ACC112 (cell line): ENCODE measurements around the gene BTBD9.

Source experiments
- H2AFZ ChIP-seq: fragments of 200-600 bp; sonication (generic); one replicate; pipeline ENCODE4 v1.6.0; 2017; ENCODE audit warnings: antibody characterized with exemption, low read length; ENCODE audit not compliant: unreplicated experiment
- H3K27ac ChIP-seq: fragments of 200-600 bp; sonication (generic); 2 replicates; pipeline ENCODE4 v1.5.1; 2014; ENCODE audit warnings: low read depth, mild to moderate bottlenecking, antibody characterized with exemption, low read length, moderate library complexity
- H3K27me3 ChIP-seq: fragments of 200-600 bp; sonication (generic); 2 replicates; pipeline ENCODE4 v1.6.1; 2014; ENCODE audit warnings: mild to moderate bottlenecking, antibody characterized with exemption, low read length, moderate library complexity, mixed read lengths; ENCODE audit not compliant: insufficient read depth
- H3K36me3 ChIP-seq: fragments of 200-600 bp; sonication (generic); 2 replicates; pipeline ENCODE4 v1.6.1; 2016; ENCODE audit warnings: mild to moderate bottlenecking, antibody characterized with exemption, low read length, moderate library complexity, mixed read lengths; ENCODE audit not compliant: insufficient read depth
- H3K4me1 ChIP-seq: fragments of 200-600 bp; sonication (generic); one replicate; pipeline ENCODE4 v1.6.1; 2016; ENCODE audit warnings: low read length, mixed read lengths; ENCODE audit not compliant: insufficient read depth, unreplicated experiment, control insufficient read depth
- H3K4me3 ChIP-seq: fragments of 200-600 bp; sonication (generic); 2 replicates; pipeline ENCODE4 v1.5.1; 2014; ENCODE audit warnings: mild to moderate bottlenecking, low read depth, low read length
- H3K79me2 ChIP-seq: fragments of 200-600 bp; sonication (generic); one replicate; pipeline ENCODE4 v1.6.0; 2016; ENCODE audit warnings: low read length; ENCODE audit not compliant: control insufficient read depth, unreplicated experiment, insufficient read depth

Gene BTBD9

DNA sequence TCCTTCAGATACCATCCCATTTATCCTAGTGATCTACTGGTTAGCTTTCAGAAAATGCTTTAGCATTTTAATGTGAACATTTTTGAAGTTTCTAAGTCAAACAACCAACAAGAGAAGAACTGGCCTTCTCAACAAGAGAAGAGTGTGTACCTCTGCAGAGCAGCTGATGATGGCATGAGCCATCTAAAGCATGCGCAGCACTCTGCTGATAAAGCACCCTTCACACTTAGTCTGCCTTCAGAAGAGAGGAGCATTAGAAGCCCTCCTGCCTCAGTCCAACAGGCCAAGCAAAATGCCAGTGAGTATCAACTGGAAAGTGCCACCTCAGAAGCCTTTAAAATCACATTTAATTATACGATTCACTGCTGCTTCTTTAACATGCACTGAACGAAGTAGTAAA, 169.2 kb downstream of the BTBD9 start:
- Histone ChIP-seq H3K36me3 (no peaks in the 10 kb centered on the region), H3K27ac (no peak overlapping the region), H3K27me3 (no peaks in the 10 kb centered on the region), H2AFZ (no peak overlapping the region), H3K4me3 (no peak overlapping the region), H3K4me1 (no peaks in the 10 kb centered on the region), H3K79me2 (no peaks in the 10 kb centered on the region)

DNA sequence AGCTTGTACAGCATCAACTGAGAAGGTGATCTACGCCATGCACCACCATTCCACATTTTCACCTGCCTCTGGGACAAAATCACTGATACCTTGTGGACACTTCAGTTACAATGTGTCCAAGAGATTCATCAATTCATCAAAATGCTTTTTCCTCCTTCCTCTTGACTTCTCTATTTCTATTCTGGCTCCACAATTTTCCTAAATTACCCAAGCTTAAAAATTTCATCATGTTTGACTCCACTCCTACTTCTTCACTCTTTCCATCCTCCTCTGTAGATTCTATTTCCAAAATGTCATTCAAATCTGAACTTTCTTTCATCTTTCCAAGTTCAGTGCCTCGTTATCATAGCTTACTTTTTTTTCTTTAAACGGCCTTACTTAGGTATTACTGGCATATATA, 172.2 kb downstream of the BTBD9 start:
- H3K36me3 ChIP-seq, result no peaks in the 10 kb centered on the region

DNA sequence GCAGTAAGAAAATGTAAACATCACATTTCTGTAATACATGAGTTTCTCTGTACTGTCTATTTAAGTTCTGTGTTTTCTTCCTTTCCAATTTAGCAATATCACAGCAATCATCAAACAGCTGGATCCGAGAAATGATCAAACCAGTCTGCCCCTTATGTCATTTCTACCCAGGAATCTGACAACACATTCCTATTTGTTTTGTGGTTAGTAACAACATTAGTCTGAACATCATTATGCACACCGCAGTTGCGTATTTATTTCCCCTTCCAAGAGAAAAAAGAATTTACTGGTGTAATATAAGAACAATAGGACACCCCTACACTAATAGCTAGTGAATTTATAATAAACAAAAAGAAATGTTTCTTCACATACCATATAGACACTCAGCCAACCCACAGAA, 179.5 kb downstream of the BTBD9 start:
- no peak overlapping the region for H3K27ac ChIP-seq
- H3K36me3 ChIP-seq, result no peaks in the 10 kb centered on the region
- no peak overlapping the region for H2AFZ ChIP-seq
- no peaks in the 10 kb centered on the region for H3K79me2 ChIP-seq
- no peaks in the 10 kb centered on the region for H3K4me1 ChIP-seq
- no peak overlapping the region for H3K4me3 ChIP-seq
- no peaks in the 10 kb centered on the region for H3K27me3 ChIP-seq

More for the DNA sequence above, 172.2 kb downstream of the BTBD9 start:
- H3K4me1 ChIP-seq, result no peaks in the 10 kb centered on the region
- H2AFZ ChIP-seq, result no peak overlapping the region
- H3K79me2 ChIP-seq, result no peaks in the 10 kb centered on the region
- H3K4me3 ChIP-seq, result no peak overlapping the region
- no peak overlapping the region for H3K27ac ChIP-seq
- H3K27me3 ChIP-seq, result no peaks in the 10 kb centered on the region

DNA sequence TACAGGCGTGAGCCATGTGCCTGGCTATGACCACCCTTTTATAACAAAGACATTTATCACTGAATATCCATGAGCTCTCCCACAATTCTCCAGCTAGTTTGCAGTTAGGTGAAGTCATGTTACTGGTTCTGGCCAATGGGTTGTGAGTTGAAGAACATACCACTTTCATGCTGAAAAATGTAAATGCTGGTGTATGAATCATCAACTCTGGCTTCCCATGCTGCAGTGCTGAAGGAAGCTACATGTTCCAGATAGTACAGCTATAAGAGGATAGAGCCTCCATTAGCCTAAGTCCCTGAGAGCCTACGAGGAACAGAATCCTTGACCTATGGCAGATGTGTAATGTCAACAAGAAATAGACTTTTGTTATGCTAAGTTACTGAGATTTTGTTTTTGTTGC, 180.4 kb downstream of the BTBD9 start:
- no peak overlapping the region for H3K27ac ChIP-seq
- H3K36me3 ChIP-seq, result no peaks in the 10 kb centered on the region
- no peak overlapping the region for H2AFZ ChIP-seq
- H3K79me2 ChIP-seq, result no peaks in the 10 kb centered on the region
- H3K4me1 ChIP-seq, result no peaks in the 10 kb centered on the region
- H3K27me3 ChIP-seq, result no peaks in the 10 kb centered on the region
- H3K4me3 ChIP-seq, result no peak overlapping the region

DNA sequence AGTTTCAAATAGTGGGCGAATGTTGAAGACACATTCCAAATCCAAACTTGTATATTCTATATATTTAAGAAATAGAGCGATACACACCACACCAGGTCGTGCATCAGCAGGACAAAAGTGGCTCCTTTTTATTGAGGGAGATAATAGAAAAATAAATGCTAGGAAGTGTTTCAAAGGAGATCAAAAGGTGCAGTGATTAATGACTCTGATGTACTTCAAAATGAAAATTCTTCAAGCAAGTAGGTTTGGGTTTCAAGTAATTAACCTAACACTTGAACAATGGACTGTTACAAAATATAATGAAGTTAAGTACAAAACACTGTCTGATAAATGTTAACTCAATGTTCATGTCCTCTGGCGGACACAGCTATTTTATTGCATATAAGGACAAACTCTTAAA, 185.9 kb downstream of the BTBD9 start:
- H2AFZ ChIP-seq, result no peak overlapping the region
- no peak overlapping the region for H3K27ac ChIP-seq
- no peaks in the 10 kb centered on the region for H3K79me2 ChIP-seq
- no peak overlapping the region for H3K4me3 ChIP-seq
- H3K36me3 ChIP-seq, result no peaks in the 10 kb centered on the region
- H3K4me1 ChIP-seq, result no peaks in the 10 kb centered on the region
- no peaks in the 10 kb centered on the region for H3K27me3 ChIP-seq

DNA sequence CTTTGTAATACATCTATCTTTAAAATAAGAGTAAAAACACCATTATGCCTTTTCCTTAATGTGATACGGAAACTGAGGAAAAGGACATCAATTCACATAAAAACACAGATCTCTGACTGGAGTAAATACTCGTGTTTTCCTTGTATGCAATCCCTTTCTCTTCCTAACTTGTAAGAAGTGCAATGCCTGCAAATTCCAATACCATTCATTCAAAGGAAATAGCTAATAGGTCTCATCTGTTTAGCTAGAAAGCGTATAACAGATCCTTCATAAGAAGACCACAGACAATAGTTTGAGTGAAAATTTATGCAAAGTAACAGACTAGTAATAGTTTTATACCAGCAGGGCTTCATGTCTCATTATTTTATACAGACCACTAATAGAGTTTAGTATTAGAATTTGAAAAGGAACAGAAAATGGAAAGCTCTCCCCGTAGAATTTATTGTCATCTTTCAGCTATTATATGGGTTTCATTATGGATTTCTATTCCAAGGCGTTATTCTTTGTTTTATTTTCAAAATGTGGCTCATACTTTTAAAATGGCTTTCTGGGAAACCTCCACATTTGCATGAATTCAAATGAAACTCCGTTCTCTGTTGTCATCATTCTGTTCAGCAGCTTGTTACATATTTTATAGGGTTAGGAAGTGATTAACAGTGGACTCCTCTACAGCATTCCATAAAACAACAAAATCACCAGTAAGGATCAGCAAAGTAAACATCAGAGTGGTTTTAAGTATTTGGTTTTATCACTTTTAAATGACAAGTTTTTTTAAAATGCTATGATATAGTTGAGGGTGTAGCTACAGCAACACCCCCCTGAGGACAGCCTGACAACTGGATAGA, 186.7 kb downstream of the BTBD9 start:
- Histone ChIP-seq H3K27ac (no peak overlapping the region), H2AFZ (no peak overlapping the region), H3K4me3 (no peak overlapping the region), H3K36me3 (no peaks in the 10 kb centered on the region), H3K79me2 (no peaks in the 10 kb centered on the region), H3K27me3 (no peaks in the 10 kb centered on the region), H3K4me1 (no peaks in the 10 kb centered on the region)

DNA sequence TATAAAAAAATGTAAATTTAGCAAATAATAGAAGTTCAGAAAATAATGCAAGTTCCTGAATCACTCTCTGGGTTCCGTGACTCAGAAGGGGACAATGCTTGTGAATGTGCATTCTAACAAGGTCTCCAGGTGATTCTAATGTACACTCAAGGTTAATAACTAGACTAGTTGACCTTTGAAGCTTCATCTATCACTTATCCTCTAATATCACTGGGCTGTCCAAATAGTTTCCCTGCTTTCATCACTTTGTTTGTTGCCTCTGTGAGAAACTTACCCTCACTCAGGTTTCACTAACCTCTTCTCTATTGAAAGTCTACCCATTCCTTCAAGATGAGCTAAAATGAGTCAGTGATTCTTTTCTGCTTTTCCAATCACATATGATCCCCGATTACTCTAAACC, 189.0 kb downstream of the BTBD9 start:
- Histone ChIP-seq H3K4me3 (no peak overlapping the region), H3K27me3 (no peaks in the 10 kb centered on the region), H3K4me1 (no peaks in the 10 kb centered on the region), H3K36me3 (no peaks in the 10 kb centered on the region), H2AFZ (no peak overlapping the region), H3K79me2 (no peaks in the 10 kb centered on the region), H3K27ac (no peak overlapping the region)

DNA sequence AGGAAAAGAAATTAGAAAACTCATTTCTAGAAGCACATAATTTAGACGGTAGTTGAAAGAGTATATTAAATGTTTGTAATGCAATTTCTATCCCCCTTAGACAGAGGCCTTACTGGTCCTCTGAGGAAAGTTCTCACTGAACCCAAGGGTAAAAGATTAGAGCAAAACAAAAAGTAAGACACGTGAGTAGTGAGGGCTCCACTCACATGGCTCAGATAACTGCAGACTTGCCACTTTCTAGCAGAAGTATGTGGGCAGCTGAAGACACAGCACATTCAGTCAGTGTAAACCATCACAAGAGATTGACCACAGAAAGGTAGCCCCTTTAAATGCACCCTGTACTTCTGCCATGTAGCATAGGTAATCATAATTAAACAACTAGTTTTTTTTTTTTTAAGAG, 193.8 kb downstream of the BTBD9 start:
- Histone ChIP-seq H3K4me1 (no peaks in the 10 kb centered on the region), H2AFZ (no peak overlapping the region), H3K4me3 (no peak overlapping the region), H3K27me3 (no peaks in the 10 kb centered on the region), H3K36me3 (no peaks in the 10 kb centered on the region), H3K79me2 (no peaks in the 10 kb centered on the region), H3K27ac (no peak overlapping the region)

DNA sequence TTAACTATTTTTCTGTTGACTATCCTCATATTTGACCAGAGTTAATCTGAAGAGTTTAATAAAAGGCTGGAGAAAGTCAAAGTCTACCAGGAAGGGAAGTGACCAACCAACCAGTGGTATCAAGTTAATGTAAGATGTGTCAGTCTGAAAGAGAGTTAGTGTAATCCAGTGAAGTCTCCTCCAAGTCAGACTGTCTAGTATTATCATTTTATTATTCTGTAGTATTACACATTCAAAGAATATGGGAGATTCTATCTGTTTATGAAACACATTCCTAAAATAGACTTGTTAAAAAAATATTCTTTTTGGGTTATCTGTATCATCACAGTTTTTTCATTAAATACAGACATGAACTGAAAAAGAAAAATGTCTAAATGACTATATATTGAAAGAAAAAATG, 194.4 kb downstream of the BTBD9 start:
- Histone ChIP-seq H3K36me3 (no peaks in the 10 kb centered on the region), H3K27ac (no peak overlapping the region), H3K4me1 (no peaks in the 10 kb centered on the region), H3K79me2 (no peaks in the 10 kb centered on the region), H3K4me3 (no peak overlapping the region), H3K27me3 (no peaks in the 10 kb centered on the region), H2AFZ (no peak overlapping the region)

DNA sequence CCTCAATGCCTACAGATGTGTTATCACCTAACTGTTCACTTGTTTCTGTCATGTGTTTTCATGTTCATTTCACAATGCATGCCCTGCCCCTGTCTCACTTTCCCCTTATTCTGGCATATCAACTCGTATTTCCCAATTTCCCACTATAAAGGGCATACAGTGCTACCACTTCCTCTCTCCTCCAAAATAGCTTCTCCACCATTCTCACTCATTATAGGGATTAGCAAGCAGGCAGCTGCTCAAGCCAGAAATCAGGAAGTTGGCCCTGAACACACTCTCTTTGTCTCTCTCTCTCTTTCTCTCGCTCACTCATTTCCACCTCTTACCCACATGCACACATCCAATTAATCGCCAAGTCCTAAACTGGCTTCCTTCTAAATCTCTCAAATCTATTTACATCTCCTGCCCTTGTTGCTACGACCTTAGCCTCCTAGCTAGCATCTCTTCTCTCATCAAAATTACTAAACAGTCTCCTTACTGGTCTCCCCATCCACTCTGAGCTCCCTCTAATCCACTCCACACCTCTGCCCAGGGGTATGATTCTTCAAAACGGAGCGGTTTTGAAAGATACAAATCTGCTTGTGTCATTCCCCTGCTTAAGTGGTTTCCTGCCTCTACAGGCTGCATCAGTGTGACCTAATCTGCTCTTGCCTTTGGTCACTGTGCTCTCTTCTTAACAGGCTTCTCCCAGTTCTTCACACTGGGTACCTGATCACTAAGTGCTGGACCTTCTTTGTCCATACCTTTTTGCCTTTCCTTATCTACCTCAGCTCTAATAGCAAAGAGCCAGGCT, 196.2 kb downstream of the BTBD9 start:
- H3K4me3 ChIP-seq, result no peak overlapping the region
- H3K27me3 ChIP-seq, result no peaks in the 10 kb centered on the region
- H3K79me2 ChIP-seq, result no peaks in the 10 kb centered on the region
- no peaks in the 10 kb centered on the region for H3K36me3 ChIP-seq
- no peaks in the 10 kb centered on the region for H3K4me1 ChIP-seq
- H3K27ac ChIP-seq, result no peak overlapping the region
- no peak overlapping the region for H2AFZ ChIP-seq

DNA sequence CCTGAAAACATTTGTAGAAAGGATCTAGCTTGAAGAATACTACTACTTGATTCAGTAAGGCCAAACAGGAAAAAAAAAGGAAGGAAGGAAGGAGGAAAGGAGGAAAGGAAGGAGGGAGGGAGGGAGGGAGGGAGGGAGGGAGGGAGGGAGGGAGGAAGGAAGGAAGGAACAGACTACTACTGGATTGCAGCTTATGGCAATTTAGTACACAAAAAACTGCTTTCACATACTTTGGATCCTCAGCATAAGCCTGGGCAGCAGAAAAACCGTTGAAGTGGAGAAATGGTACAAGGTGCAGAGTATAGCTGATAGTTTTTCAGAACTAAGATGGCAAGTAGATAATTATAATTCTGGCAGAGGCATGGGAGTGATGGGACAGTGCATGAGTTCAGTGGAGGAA, 201.6 kb downstream of the BTBD9 start:
- peaks cover 13% of the 10 kb centered on the region for H3K4me1 ChIP-seq
- H3K27ac ChIP-seq, result no peak overlapping the region
- no peaks in the 10 kb centered on the region for H3K79me2 ChIP-seq
- H3K4me3 ChIP-seq, result no peak overlapping the region
- no peak overlapping the region for H2AFZ ChIP-seq
- no peaks in the 10 kb centered on the region for H3K36me3 ChIP-seq
- no peaks in the 10 kb centered on the region for H3K27me3 ChIP-seq
